Nephron progenitor cell (in vitro differentiated cells): ENCODE measurements around the gene GPR84.
A peak's percentile ranks its signal among the peaks of the same experiment; 100 is the strongest.

Source experiments
- DNase-seq: peaks from one replicate; pipeline ENCODE4 v3.0.0; 2021
- H3K27ac Mint-ChIP-seq: 2 replicates; pipeline ENCODE4 v1.8.0; 2021; ENCODE audit warnings: mild to moderate bottlenecking, moderate library complexity, mixed read lengths
- H3K27me3 Mint-ChIP-seq: 2 replicates; pipeline ENCODE4 v1.8.0; 2021; ENCODE audit warnings: mild to moderate bottlenecking, low read depth, mixed read lengths; ENCODE audit not compliant: poor library complexity
- H3K36me3 Mint-ChIP-seq: 2 replicates; pipeline ENCODE4 v1.8.0; 2021; ENCODE audit warnings: low read depth, mixed read lengths
- H3K4me1 Mint-ChIP-seq: 2 replicates; pipeline ENCODE4 v1.8.0; 2021; ENCODE audit warnings: mixed read lengths
- H3K4me3 Mint-ChIP-seq: 2 replicates; pipeline ENCODE4 v1.8.0; 2021; ENCODE audit warnings: mild to moderate bottlenecking, moderate library complexity, mixed read lengths
- H3K9me3 Mint-ChIP-seq: 2 replicates; pipeline ENCODE4 v1.8.0; 2021; ENCODE audit warnings: mild to moderate bottlenecking, moderate library complexity, mixed read lengths
- CTCF ChIP-seq: fragments of 200-600 bp; sonication (generic); IDR thresholded peaks from 2 replicates; pipeline ENCODE4 v1.5.0; 2021; ENCODE audit warnings: antibody characterized with exemption

The GPR84 gene

DNA sequence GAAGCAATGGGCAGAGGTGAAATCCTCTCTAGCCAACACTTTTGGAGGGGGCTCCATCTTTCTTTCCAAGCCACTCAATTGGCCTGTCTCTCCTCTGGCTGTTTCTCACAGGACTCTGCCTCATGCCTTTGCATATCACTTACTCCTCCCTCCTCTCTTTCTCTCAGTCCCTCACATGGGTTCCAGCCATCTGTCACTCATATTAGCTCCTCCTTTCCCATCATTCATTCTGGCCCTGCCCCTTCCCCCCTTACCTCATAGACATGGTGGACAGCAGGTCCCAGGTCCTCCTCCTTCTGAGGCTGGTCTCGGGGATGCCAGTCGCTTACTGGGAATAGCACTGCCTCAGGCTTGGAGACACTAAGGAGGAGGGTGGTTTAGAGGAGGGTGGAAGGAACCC lies 36.8 kb upstream of the GPR84 start:
- peak overlapping the region; percentile 15 for H3K27ac Mint-ChIP-seq
- DNase-seq: no peak
- no peak for TF ChIP-seq CTCF
- H3K36me3 Mint-ChIP-seq: peaks cover 72% of the 10 kb centered on the region
- H3K4me1 Mint-ChIP-seq: peaks cover 13% of the 10 kb centered on the region
- no peaks in the 10 kb centered on the region for H3K9me3 Mint-ChIP-seq
- H3K27me3 Mint-ChIP-seq: peaks cover 2% of the 10 kb centered on the region
- no peak overlapping the region for H3K4me3 Mint-ChIP-seq

DNA sequence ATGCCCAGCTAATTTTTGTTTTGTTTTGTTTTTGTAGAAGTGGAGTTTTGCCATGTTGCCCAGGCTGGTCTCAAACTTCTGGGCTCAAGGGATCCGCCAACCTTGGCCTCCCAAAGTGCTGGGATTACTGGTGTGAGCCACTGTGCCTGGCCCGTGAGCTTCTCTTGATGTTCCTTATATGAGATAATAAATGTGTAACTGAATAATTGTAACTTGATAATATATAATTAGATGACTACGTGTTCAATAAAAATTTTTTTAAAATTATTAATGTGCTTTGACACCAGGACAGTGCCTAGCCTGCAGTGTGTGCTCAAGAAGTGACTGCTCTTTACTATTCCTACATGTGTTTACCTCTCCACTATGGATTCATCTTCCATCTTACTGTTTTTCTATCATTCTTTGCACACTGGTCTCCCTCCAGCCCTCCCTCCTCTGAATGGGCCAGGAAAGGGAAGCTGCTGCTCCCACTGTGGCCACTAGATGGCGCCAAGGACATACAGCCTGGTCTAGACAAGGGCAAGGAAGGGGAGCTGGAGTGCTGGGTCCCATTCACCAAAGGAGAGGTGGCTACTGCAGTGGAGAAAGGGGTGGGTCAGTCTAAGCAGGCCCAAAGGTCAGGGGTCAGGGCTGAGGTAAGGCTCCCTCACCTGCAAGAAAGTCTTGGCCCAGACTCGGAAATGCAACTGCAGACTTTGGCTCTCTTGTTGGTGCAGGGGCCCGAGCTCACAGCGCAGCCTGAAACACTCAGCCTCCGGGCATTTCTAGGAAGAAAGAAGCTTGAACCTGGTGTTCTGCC lies 34.9 kb upstream of the GPR84 start:
- no peaks in the 10 kb centered on the region for H3K9me3 Mint-ChIP-seq
- H3K27ac Mint-ChIP-seq: no peak overlapping the region
- peaks cover 80% of the 10 kb centered on the region for H3K36me3 Mint-ChIP-seq
- H3K4me1 Mint-ChIP-seq: peaks cover 23% of the 10 kb centered on the region
- H3K4me3 Mint-ChIP-seq: no peak overlapping the region
- peak; percentile 91 for DNase-seq
- TF ChIP-seq CTCF: peak; percentile 97
- H3K27me3 Mint-ChIP-seq: peaks cover 2% of the 10 kb centered on the region

DNA sequence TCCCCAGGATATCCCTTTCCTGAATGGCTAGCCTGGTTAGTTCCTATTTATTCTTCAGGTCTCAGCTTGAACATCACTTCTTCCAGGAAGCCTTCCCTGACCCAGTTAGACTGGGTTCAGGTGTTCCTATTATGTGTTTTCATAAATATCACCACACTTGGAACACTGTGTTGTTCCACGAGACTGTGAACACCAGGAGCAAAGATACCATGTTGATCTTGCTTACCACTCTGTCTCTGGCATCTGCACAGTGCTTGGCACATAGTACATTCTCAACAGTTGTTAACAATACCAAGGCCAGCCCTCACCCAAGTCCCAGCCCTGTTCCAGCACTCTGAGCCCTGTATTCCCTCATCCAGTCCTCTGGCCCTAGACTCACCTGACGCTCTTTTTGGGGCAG lies 33.9 kb upstream of the GPR84 start:
- H3K9me3 Mint-ChIP-seq: no peaks in the 10 kb centered on the region
- H3K27ac Mint-ChIP-seq: no peak overlapping the region
- no peak for TF ChIP-seq CTCF

DNA sequence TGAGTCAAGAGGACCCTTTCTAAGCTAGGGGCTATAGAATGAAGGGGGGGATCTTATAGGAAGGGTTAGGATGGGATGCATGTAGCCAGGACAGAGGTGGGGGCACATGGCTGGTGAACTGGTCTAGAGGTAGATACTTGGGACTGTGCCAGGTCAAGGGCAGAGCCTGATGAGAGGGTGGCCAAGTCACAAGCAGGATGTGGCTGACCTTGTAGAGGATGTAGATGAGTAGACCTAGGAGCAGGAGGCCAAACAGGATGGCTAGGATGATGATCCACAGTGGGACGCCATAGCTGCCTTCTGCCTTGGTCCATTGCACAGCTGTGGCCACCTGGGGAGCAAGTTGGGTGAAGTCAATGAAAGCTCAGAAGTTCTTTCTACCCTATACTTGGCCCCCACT lies 32.9 kb upstream of the GPR84 start:
- DNase-seq: no peak
- Mint-ChIP-seq H3K27ac (no peak overlapping the region), H3K9me3 (no peaks in the 10 kb centered on the region), H3K36me3 (peaks cover 66% of the 10 kb centered on the region), H3K27me3 (peaks cover 2% of the 10 kb centered on the region), H3K4me3 (no peak overlapping the region), H3K4me1 (peaks cover 42% of the 10 kb centered on the region)
- TF ChIP-seq CTCF: no peak

More for the DNA sequence above, 33.9 kb upstream of the GPR84 start:
- Mint-ChIP-seq H3K4me1 (peaks cover 31% of the 10 kb centered on the region), H3K4me3 (no peak overlapping the region), H3K27me3 (peaks cover 2% of the 10 kb centered on the region), H3K36me3 (peaks cover 73% of the 10 kb centered on the region)
- DNase-seq: no peak

GRCh38 chr12:54395545-54395944 lies 31.3 kb upstream of the GPR84 start:
- Mint-ChIP-seq H3K4me3 (no peak overlapping the region), H3K4me1 (peaks cover 50% of the 10 kb centered on the region), H3K36me3 (peaks cover 50% of the 10 kb centered on the region), H3K9me3 (no peaks in the 10 kb centered on the region), H3K27ac (peak overlapping the region; percentile 25), H3K27me3 (peaks cover 2% of the 10 kb centered on the region)
- DNase-seq: no peak
- no peak for TF ChIP-seq CTCF

GRCh38 chr12:54394986-54395385 lies 30.7 kb upstream of the GPR84 start:
- peak overlapping the region; percentile 95 for H3K27ac Mint-ChIP-seq
- TF ChIP-seq CTCF: no peak
- H3K4me1 Mint-ChIP-seq: peaks cover 54% of the 10 kb centered on the region
- H3K9me3 Mint-ChIP-seq: no peaks in the 10 kb centered on the region
- peaks cover 2% of the 10 kb centered on the region for H3K27me3 Mint-ChIP-seq
- H3K4me3 Mint-ChIP-seq: no peak overlapping the region
- no peak for DNase-seq
- peaks cover 44% of the 10 kb centered on the region for H3K36me3 Mint-ChIP-seq
